CD4-positive, alpha-beta memory T cell (primary cell): ENCODE results near the gene GNA14. TPM values are rescaled to one million over a fixed set of nuclear protein-coding genes. Genes with fewer than 3 reads are reported as not detected.

Experiments used
- CTCF ChIA-PET: fragments of 350-600 bp; sonication (Branson Sonifier 250); formaldehyde crosslinking; loops from one replicate; lab custom pipeline; 2021; ENCODE audit warnings: inconsistent platforms; ENCODE audit not compliant: partially characterized antibody; lab: Charles Lee
- POLR2A ChIA-PET: fragments of 350-600 bp; sonication (Branson Sonifier 250); formaldehyde crosslinking; loops from one replicate; lab custom pipeline; 2021; ENCODE audit not compliant: partially characterized antibody; lab: Charles Lee
- DNase-seq, 5 donors: peaks; one replicate each; pipeline versions ENCODE4 v3.0.0 to v3.0.0-alpha.2; 2020 to 2022; ENCODE audit warnings: mixed read lengths in 1 of 5
- H3K27ac ChIP-seq: one replicate; pipeline ENCODE4 v1.7.0; 2013; ENCODE audit warnings: low read depth, low read length
- H3K27me3 ChIP-seq: 2 replicates; pipeline ENCODE4 v1.7.0; 2013; ENCODE audit warnings: mild to moderate bottlenecking, low read length, moderate library complexity; ENCODE audit not compliant: insufficient read depth
- H3K36me3 ChIP-seq: 2 replicates; pipeline ENCODE4 v1.7.0; 2013; ENCODE audit warnings: mild to moderate bottlenecking, low read length, moderate library complexity; ENCODE audit not compliant: insufficient read depth
- H3K4me1 ChIP-seq: 2 replicates; pipeline ENCODE4 v1.7.0; 2013; ENCODE audit warnings: mild to moderate bottlenecking, low read length, moderate library complexity; ENCODE audit not compliant: insufficient read depth
- H3K4me3 ChIP-seq, 2 donors: one replicate each; pipeline ENCODE4 v1.7.0; 2013; ENCODE audit warnings: low read length in 2 of 2, mild to moderate bottlenecking in 1 of 2
- H3K9me3 ChIP-seq, 2 donors: one replicate each; pipeline ENCODE4 v1.7.0; 2013; ENCODE audit warnings: low read length in 2 of 2, control low read depth in 1 of 2; ENCODE audit not compliant: control insufficient read depth in 1 of 2
- H3K27ac Mint-ChIP-seq, 7 donors: one replicate each; pipeline ENCODE4 v1.8.0; 2020 to 2021; ENCODE audit warnings: mixed read lengths in 7 of 7, mild to moderate bottlenecking in 6 of 7, inconsistent platforms in 3 of 7, moderate library complexity in 3 of 7
- H3K27me3 Mint-ChIP-seq, 2 donors: one replicate each; pipeline ENCODE4 v1.8.0; 2020 to 2021; ENCODE audit warnings: mixed read lengths in 2 of 2
- H3K36me3 Mint-ChIP-seq, 2 donors: one replicate each; pipeline ENCODE4 v1.8.0; 2020 to 2021; ENCODE audit warnings: mixed read lengths in 2 of 2, inconsistent platforms in 1 of 2, mild to moderate bottlenecking in 1 of 2
- H3K4me1 Mint-ChIP-seq, 4 donors: one replicate each; pipeline ENCODE4 v1.8.0; 2020 to 2021; ENCODE audit warnings: mixed read lengths in 4 of 4, mild to moderate bottlenecking in 1 of 4
- H3K4me3 Mint-ChIP-seq, 8 donors: one replicate each; pipeline ENCODE4 v1.8.0; 2020 to 2021; ENCODE audit warnings: mixed read lengths in 8 of 8, mild to moderate bottlenecking in 7 of 8, moderate library complexity in 6 of 8, inconsistent platforms in 3 of 8
- H3K9me3 Mint-ChIP-seq, 8 donors: one replicate each; pipeline ENCODE4 v1.8.0; 2020 to 2021; ENCODE audit warnings: mixed read lengths in 8 of 8, mild to moderate bottlenecking in 5 of 8, inconsistent platforms in 3 of 8, moderate library complexity in 1 of 8
- intact Hi-C: fragments of 100-400 bp; cut with micrococcal nuclease; formaldehyde crosslinking; loops from one replicate; pipeline ENCODE4 v1.15.1; 2023
- polyA plus RNA-seq, 2 donors: library from polyadenylated mRNA; unstranded; fragments of 300-500 nt; fragmentation: Illumina TruSeq; gene quantifications; one replicate each; pipeline ENCODE4 v1.2.3, GENCODE V29; 2021
- total RNA-seq, 2 experiments: library from RNA; stranded (reverse); gene quantifications; one replicate each; pipeline ENCODE4 v1.2.3, GENCODE V29; 2021

The GNA14 gene
- total and polyA plus RNA-seq, 4 experiments from 2014 or later = not detected

- ChIA-PET POLR2A (no interaction called here), CTCF (interaction anchor here (1.4 to 1.7 kb wide), 3 partner anchors 12 to 600 kb away, joined by 3 read pairs; no protein-coding TSS in a partner anchor)
- no peak overlapping the region for H3K4me3 Mint-ChIP-seq
- H3K27me3 ChIP-seq = no peaks in the 10 kb centered on the region
- no peaks in the 10 kb centered on the region for H3K36me3 Mint-ChIP-seq
- H3K4me1 ChIP-seq = no peaks in the 10 kb centered on the region
- DNase-seq = no peak
- no peaks in the 10 kb centered on the region for H3K9me3 ChIP-seq
- peaks cover 1 to 5% (median 4%) of the 10 kb centered on the region in 4 donors for H3K4me1 Mint-ChIP-seq
- H3K27ac ChIP-seq = no peak overlapping the region
- intact Hi-C loops = no loop called here
- peaks cover 0 to 2% (median 0%) of the 10 kb centered on the region in 8 donors for H3K9me3 Mint-ChIP-seq
- no peak overlapping the region for H3K4me3 ChIP-seq
- peaks cover 2 to 5% of the 10 kb centered on the region in 2 donors for H3K27me3 Mint-ChIP-seq
- no peaks in the 10 kb centered on the region for H3K36me3 ChIP-seq
- peak overlapping the region in 1 of 7 donors; percentile 37 for H3K27ac Mint-ChIP-seq
Measured at GRCh38 chr9:77435688-77436087, 212.4 kb downstream of the GNA14 start.

DNA sequence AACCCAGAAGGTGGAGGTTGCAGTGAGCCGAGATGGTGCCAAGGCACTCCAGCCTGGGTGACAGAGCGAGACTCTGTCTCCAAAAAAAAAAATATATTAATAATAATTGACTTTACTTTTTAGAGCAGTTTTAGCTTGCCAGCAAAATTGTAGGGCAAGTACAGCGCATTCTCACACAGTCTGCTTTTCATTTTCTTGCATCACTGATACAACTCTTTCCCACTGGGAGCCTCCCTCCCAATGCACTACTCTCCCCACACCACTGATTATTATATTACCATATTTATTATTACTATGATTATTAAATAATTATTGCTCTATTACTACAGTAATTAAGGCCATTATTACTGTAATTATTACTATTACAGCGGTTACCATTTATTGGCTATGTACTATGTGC is 212.8 kb downstream of the GNA14 start:
- H3K4me1 ChIP-seq = no peaks in the 10 kb centered on the region
- no peaks in the 10 kb centered on the region for H3K36me3 ChIP-seq
- Mint-ChIP-seq H3K27me3 (peaks cover 2 to 5% of the 10 kb centered on the region in 2 donors), H3K27ac (no peak overlapping the region), H3K4me1 (peaks cover 1 to 5% (median 4%) of the 10 kb centered on the region in 4 donors), H3K36me3 (no peaks in the 10 kb centered on the region), H3K9me3 (peaks cover 0 to 2% (median 0%) of the 10 kb centered on the region in 8 donors), H3K4me3 (no peak overlapping the region)
- no peak overlapping the region for H3K4me3 ChIP-seq
- H3K9me3 ChIP-seq = no peaks in the 10 kb centered on the region
- ChIA-PET CTCF (interaction anchor here (1.5 to 4.2 kb wide), 4 partner anchors 11 to 935 kb away, joined by 3 to 37 read pairs (median 8); no protein-coding TSS in a partner anchor), POLR2A (no interaction called here)
- no peaks in the 10 kb centered on the region for H3K27me3 ChIP-seq
- no peak overlapping the region for H3K27ac ChIP-seq
- intact Hi-C loops = no loop called here
- no peak for DNase-seq

GRCh38 chr9:77433675-77434445 is 214.3 kb downstream of the GNA14 start:
- Histone ChIP-seq H3K9me3 (no peaks in the 10 kb centered on the region), H3K27me3 (no peaks in the 10 kb centered on the region), H3K4me1 (no peaks in the 10 kb centered on the region), H3K4me3 (no peak overlapping the region), H3K27ac (no peak overlapping the region), H3K36me3 (no peaks in the 10 kb centered on the region)
- Mint-ChIP-seq H3K27ac (peak overlapping the region in 2 of 7 donors; percentile 30 to 77), H3K4me1 (peaks cover 1 to 5% (median 4%) of the 10 kb centered on the region in 4 donors), H3K4me3 (peak overlapping the region in 3 of 8 donors; percentile 19 to 70 (median 39)), H3K9me3 (peaks cover 0 to 2% (median 0%) of the 10 kb centered on the region in 8 donors), H3K36me3 (no peaks in the 10 kb centered on the region), H3K27me3 (peaks cover 2 to 3% of the 10 kb centered on the region in 2 donors)
- ChIA-PET POLR2A (no interaction called here), CTCF (interaction anchor here (0.6 to 4.2 kb wide), 24 partner anchors 9 to 936 kb away, joined by 3 to 37 read pairs (median 4); no protein-coding TSS in a partner anchor)
- intact Hi-C loops = loop anchor here (1.0 to 2.0 kb wide), 3 partner anchors 23 to 779 kb away; no protein-coding TSS in a partner anchor
- peak; percentile 35 to 42 (median 39) for DNase-seq

- no peak overlapping the region for H3K4me3 ChIP-seq
- Mint-ChIP-seq H3K4me3 (no peak overlapping the region), H3K27me3 (peaks cover 1 to 2% of the 10 kb centered on the region in 2 donors), H3K4me1 (peaks cover 1 to 5% (median 4%) of the 10 kb centered on the region in 4 donors), H3K9me3 (no peaks in the 10 kb centered on the region), H3K27ac (no peak overlapping the region), H3K36me3 (no peaks in the 10 kb centered on the region)
- H3K9me3 ChIP-seq = no peaks in the 10 kb centered on the region
- H3K36me3 ChIP-seq = no peaks in the 10 kb centered on the region
- no peaks in the 10 kb centered on the region for H3K27me3 ChIP-seq
- intact Hi-C loops = loop anchor here (2.0 kb wide), 1 partner anchor 25 kb away; no protein-coding TSS in a partner anchor
- no peak for DNase-seq
- ChIA-PET POLR2A (no interaction called here), CTCF (interaction anchor here (0.6 to 4.2 kb wide), 5 partner anchors 9 to 744 kb away, joined by 3 to 37 read pairs (median 5); no protein-coding TSS in a partner anchor)
- no peak overlapping the region for H3K27ac ChIP-seq
- no peaks in the 10 kb centered on the region for H3K4me1 ChIP-seq
Measured at GRCh38 chr9:77432053-77432452, 216.1 kb downstream of the GNA14 start.

- Mint-ChIP-seq H3K27ac (no peak overlapping the region), H3K4me3 (no peak overlapping the region), H3K4me1 (peaks cover 1 to 5% (median 4%) of the 10 kb centered on the region in 4 donors), H3K9me3 (no peaks in the 10 kb centered on the region), H3K27me3 (peaks cover 0 to 2% of the 10 kb centered on the region in 2 donors), H3K36me3 (peaks cover 0 to under 1% of the 10 kb centered on the region in 2 donors)
- Histone ChIP-seq H3K27ac (no peak overlapping the region), H3K36me3 (no peaks in the 10 kb centered on the region), H3K4me1 (no peaks in the 10 kb centered on the region), H3K9me3 (no peaks in the 10 kb centered on the region), H3K27me3 (no peaks in the 10 kb centered on the region), H3K4me3 (no peak overlapping the region)
- intact Hi-C loops = no loop called here
- no peak for DNase-seq
- CTCF ChIA-PET = interaction anchor here (2.0 kb wide), 1 partner anchor 27 kb away, joined by 9 read pairs; no protein-coding TSS in a partner anchor
- POLR2A ChIA-PET = no interaction called here
Measured at GRCh38 chr9:77429928-77430327, 218.2 kb downstream of the GNA14 start.

DNA sequence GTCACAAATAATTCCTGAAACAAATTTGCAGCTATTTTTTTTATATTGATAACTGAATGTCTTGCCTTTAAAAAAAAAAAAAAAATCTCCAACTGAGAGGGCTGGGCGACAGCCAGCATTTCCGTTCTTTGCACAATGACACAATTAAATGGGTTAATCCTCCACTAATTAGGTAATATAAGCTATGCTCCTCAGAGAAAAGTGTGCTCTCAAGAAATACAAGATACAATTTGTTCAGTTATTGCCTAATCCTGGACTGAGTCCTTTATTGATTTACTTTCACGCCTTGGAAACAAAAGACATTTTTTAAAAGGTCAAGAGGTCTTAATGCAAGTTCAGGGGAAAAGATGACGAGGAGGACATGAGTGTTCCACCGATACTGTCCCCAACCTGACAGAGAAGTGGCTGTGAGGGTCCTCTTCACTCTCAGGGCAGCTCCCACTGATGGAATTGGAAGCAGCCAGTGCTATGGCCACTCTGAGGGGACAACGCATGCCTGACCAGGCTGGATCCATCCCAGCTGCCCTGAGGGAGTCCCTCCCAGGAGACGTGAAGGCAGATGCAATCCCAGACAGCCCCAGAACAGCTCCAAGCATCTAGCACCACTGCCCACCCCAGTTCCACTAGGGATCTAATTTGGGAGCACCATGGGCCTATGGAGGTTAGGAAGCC is 220.7 kb downstream of the GNA14 start:
- intact Hi-C loops = no loop called here
- Mint-ChIP-seq H3K36me3 (peaks cover 0 to 6% of the 10 kb centered on the region in 2 donors), H3K9me3 (peaks cover 0 to 4% (median 0%) of the 10 kb centered on the region in 8 donors), H3K27ac (no peak overlapping the region), H3K4me1 (no peaks in the 10 kb centered on the region), H3K4me3 (no peak overlapping the region), H3K27me3 (no peaks in the 10 kb centered on the region)
- ChIA-PET CTCF (interaction anchor here (1.0 kb wide), 1 partner anchor 550 kb away, joined by 3 read pairs; no protein-coding TSS in a partner anchor), POLR2A (no interaction called here)
- H3K27ac ChIP-seq = no peak overlapping the region
- no peaks in the 10 kb centered on the region for H3K27me3 ChIP-seq
- no peaks in the 10 kb centered on the region for H3K4me1 ChIP-seq
- no peak for DNase-seq
- no peaks in the 10 kb centered on the region for H3K36me3 ChIP-seq
- no peak overlapping the region for H3K4me3 ChIP-seq
- H3K9me3 ChIP-seq = no peaks in the 10 kb centered on the region

- no peak overlapping the region for H3K27ac Mint-ChIP-seq
- H3K9me3 Mint-ChIP-seq = peaks cover 0 to 4% (median 0%) of the 10 kb centered on the region in 8 donors
- DNase-seq = no peak
- H3K4me1 Mint-ChIP-seq = no peaks in the 10 kb centered on the region
- POLR2A ChIA-PET = no interaction called here
- intact Hi-C loops = no loop called here
- Histone ChIP-seq H3K27me3 (no peaks in the 10 kb centered on the region), H3K4me1 (no peaks in the 10 kb centered on the region), H3K27ac (no peak overlapping the region), H3K36me3 (no peaks in the 10 kb centered on the region), H3K9me3 (no peaks in the 10 kb centered on the region), H3K4me3 (no peak overlapping the region)
- no peaks in the 10 kb centered on the region for H3K27me3 Mint-ChIP-seq
- CTCF ChIA-PET = interaction anchor here (1.0 kb wide), 1 partner anchor 551 kb away, joined by 3 read pairs; no protein-coding TSS in a partner anchor
- no peak overlapping the region for H3K4me3 Mint-ChIP-seq
- H3K36me3 Mint-ChIP-seq = peaks cover 0 to 9% of the 10 kb centered on the region in 2 donors
Measured at GRCh38 chr9:77426712-77427111, 221.4 kb downstream of the GNA14 start.
